Heart right ventricle (tissue), 16 donors: ENCODE measurements around the gene DHODH. TPM values are rescaled to one million over a fixed set of nuclear protein-coding genes. Genes with fewer than 3 reads are reported as not detected.

Experiments used
- ATAC-seq, 8 donors: fragments of 200-7000 bp; cut with Tn5 transposase; one replicate each; pipeline ENCODE4 v1.9.1; 2020; ENCODE audit warnings: mild to moderate bottlenecking in 8 of 8, moderate library complexity in 8 of 8, moderate number of reproducible peaks in 1 of 8
- DNase-seq, 2 donors: peaks; one replicate each; pipeline ENCODE4 v3.0.0-alpha.2; 2020
- H3K27ac ChIP-seq, 10 donors: fragments of 200-600 bp; sonication (generic) in 2 of 10; one replicate each; pipeline versions ENCODE4 v1.5.0 to v1.8.0; 2020 to 2022; ENCODE audit warnings: mild to moderate bottlenecking in 3 of 10
- H3K27me3 ChIP-seq, 7 donors: fragments of 200-600 bp; one replicate each; pipeline ENCODE4 v1.8.0; 2021 to 2022; ENCODE audit warnings: mild to moderate bottlenecking in 2 of 7
- H3K36me3 ChIP-seq, 9 donors: fragments of 200-600 bp; sonication (generic) in 1 of 9; one replicate each; pipeline versions ENCODE4 v1.5.0 to v1.8.0; 2020 to 2022; ENCODE audit warnings: mild to moderate bottlenecking in 2 of 9
- H3K4me1 ChIP-seq, 9 donors: fragments of 200-600 bp; sonication (generic) in 1 of 9; one replicate each; pipeline versions ENCODE4 v1.5.0 to v1.8.0; 2020 to 2022; ENCODE audit warnings: mild to moderate bottlenecking in 4 of 9
- H3K4me3 ChIP-seq, 10 donors: fragments of 200-600 bp; sonication (generic) in 2 of 10; one replicate each; pipeline versions ENCODE4 v1.5.0 to v1.8.0; 2020 to 2022; ENCODE audit warnings: mild to moderate bottlenecking in 7 of 10, moderate library complexity in 2 of 10
- H3K9me3 ChIP-seq, 11 donors: fragments of 200-600 bp in 10 of 11; sonication (generic) in 2 of 11; one replicate each; pipeline versions ENCODE4 v1.5.0 to v1.8.0; 2013 to 2022; ENCODE audit warnings: mild to moderate bottlenecking in 2 of 11, control low read depth in 1 of 11, moderate library complexity in 1 of 11
- CTCF ChIP-seq, 9 donors: fragments of 200-600 bp; sonication (generic) in 2 of 9; IDR thresholded peaks; one replicate each; pipeline versions ENCODE4 v1.5.0 to v1.8.0; 2021 to 2022; ENCODE audit warnings: antibody characterized with exemption in 9 of 9, mild to moderate bottlenecking in 5 of 9, moderate library complexity in 1 of 9
- WGBS, 2 donors: extraction: QIAGEN DNeasy Blood & Tissue Kit; methylation state at CpG; one replicate each; pipeline ENCODE4 v1.1.7; 2013; ENCODE audit warnings: inconsistent platforms in 1 of 2; 5-methylcytosine and 5-hydroxymethylcytosine counted together
- intact Hi-C, 10 donors: fragments of 100-400 bp; cut with DNase I; formaldehyde crosslinking; loops; one replicate each; pipeline versions ENCODE4 v1.11.1 to v1.14.2; 2022
- polyA plus RNA-seq, 2 donors: library from polyadenylated mRNA; stranded (reverse); fragments of 200-250 nt; gene quantifications; one replicate each; pipeline ENCODE4 v1.2.3, GENCODE V29; 2013
- total RNA-seq, 10 donors: library from RNA; stranded (reverse); fragmentation: NEBNext Ultra II Directional in 3 of 10; extraction: Animal tissue kit (Norgen Biotek cat#: 25700) in 3 of 10; gene quantifications; one replicate each; pipeline versions ENCODE4 v1.2.1 to v1.2.4, GENCODE V29; 2021 to 2023
- donor health status: Arrhythmogenic right ventricular cardiomyopathy.
- donor health status: ischemic (EF 13 %, LVEDD 7.1; RV severe dilation, severe dysfunction).
- donor health status: healthy with polysubstance abuse.
- donor health status: DM: no; HTN: yes; CAD: no.
- donor health status: DM: no; HTN: no; CAD: no.
- donor health status: ischemic (EF 25% LVEDD 6.9; RV normal size, moderate dysfunction).
- donor health status: ischemic (EF 25% LVEDD 5.7; RV mildly dilated, moderate dysfunction).
- donor health status: healthy.
- donor health status: DM: yes; HTN: yes; CAD: no.
- donor health status: Ischemic cardiomyopathy.
- donor health status: ischemic (EF 35%, LVEDD 5.7; RV mildly dilated, moderate dysfunction).
- donor health status: nonischemic (EF 11% LVEDD 7.7; RV severe dilation, severe dysfunction).
- donor health status: DM: yes; HTN: yes; CAD: no.
- donor health status: PGD.
- donor health status: ischemic (EF 29% LVEDD 5.4; RV normal size, mild dysfunction).
- donor health status: nonischemic (EF 23%, LVEDD 6.1; RV moderate dilation, normal function).

Gene DHODH
- total and polyA plus RNA-seq, 12 donors = 6.1 to 12.6 (median 8.3) TPM

- TF ChIP-seq CTCF (IDR thresholded peaks at IDR 0.05) = no peak
- intact Hi-C loops = loop anchor here in 2 of 10 donors (10.0 kb wide), 1 partner anchor 80 kb away; the partner anchor contains the start of gene ZNF821 (in 2 of the 2)
- no peak for DNase-seq
- H3K27ac ChIP-seq = no peak overlapping the region
- no peaks in the 10 kb centered on the region for H3K9me3 ChIP-seq
- H3K27me3 ChIP-seq = no peaks in the 10 kb centered on the region
- no peaks in the 10 kb centered on the region for H3K36me3 ChIP-seq
- no peak overlapping the region for H3K4me3 ChIP-seq
- WGBS, 2 donors = 90 to 92% methylated on average over 4 of the region's 4 CpGs
- ATAC-seq = no peak
- peaks cover 0 to 8% (median 0%) of the 10 kb centered on the region in 9 donors for H3K4me1 ChIP-seq
Measured at GRCh38 chr16:71965223-71965622, 43.3 kb upstream of the DHODH start.

- Histone ChIP-seq H3K4me3 (no peak overlapping the region), H3K9me3 (no peaks in the 10 kb centered on the region), H3K27ac (no peak overlapping the region), H3K36me3 (no peaks in the 10 kb centered on the region), H3K4me1 (peaks cover 0 to under 1% (median 0%) of the 10 kb centered on the region in 9 donors), H3K27me3 (no peaks in the 10 kb centered on the region)
- TF ChIP-seq CTCF (IDR thresholded peaks at IDR 0.05) = no peak
- ATAC-seq (no peak), DNase-seq (no peak)
- intact Hi-C loops = loop anchor here in 2 of 10 donors (10.0 kb wide), 1 partner anchor 82 kb away; the partner anchor contains the start of gene ZNF821 (in 2 of the 2)
- WGBS, 2 donors = 26 to 37% methylated on average over 4 of the region's 4 CpGs
Measured at GRCh38 chr16:71966932-71967331, 41.6 kb upstream of the DHODH start.

- H3K36me3 ChIP-seq = no peaks in the 10 kb centered on the region
- intact Hi-C loops = loop anchor here in 2 of 10 donors (10.0 kb wide), 1 partner anchor 85 kb away; the partner anchor contains the start of gene ZNF821 (in 2 of the 2)
- WGBS, 2 donors = 87 to 91% methylated on average over 2 of the region's 2 CpGs
Measured at GRCh38 chr16:71969353-71969752, 39.2 kb upstream of the DHODH start.

GRCh38 chr16:71971571-71971970, 37.0 kb upstream of the DHODH start:
- Histone ChIP-seq H3K27me3 (no peaks in the 10 kb centered on the region), H3K4me1 (no peaks in the 10 kb centered on the region), H3K9me3 (no peaks in the 10 kb centered on the region), H3K27ac (no peak overlapping the region), H3K4me3 (no peak overlapping the region), H3K36me3 (no peaks in the 10 kb centered on the region)
- ATAC-seq = no peak
- intact Hi-C loops = no loop called here
- 91 to 92% methylated on average over 4 of the region's 4 CpGs for WGBS, 2 donors
- no peak for TF ChIP-seq CTCF (IDR thresholded peaks at IDR 0.05)
- no peak for DNase-seq

More at GRCh38 chr16:71969353-71969752, 39.2 kb upstream of the DHODH start:
- TF ChIP-seq CTCF (IDR thresholded peaks at IDR 0.05) = no peak
- ATAC-seq (no peak), DNase-seq (no peak)
- Histone ChIP-seq H3K9me3 (no peaks in the 10 kb centered on the region), H3K4me1 (no peaks in the 10 kb centered on the region), H3K4me3 (no peak overlapping the region), H3K27ac (no peak overlapping the region), H3K27me3 (no peaks in the 10 kb centered on the region)
